Lower leg skin (tissue), 3 donors: Measurements from ENCODE around the gene GNAL.

ENCODE experiments used
- CTCF ChIP-seq, 3 donors: fragments of 450-650 bp; IDR thresholded peaks; one replicate each; pipeline ENCODE4 v1.5.1; 2016; ENCODE audit warnings: antibody characterized with exemption in 3 of 3, mild to moderate bottlenecking in 3 of 3, moderate library complexity in 2 of 3
- POLR2A ChIP-seq, 2 donors: fragments of 450-650 bp; IDR thresholded peaks; one replicate each; pipeline ENCODE4 v1.6.1; 2016 to 2017; ENCODE audit warnings: antibody characterized with exemption in 2 of 2, mild to moderate bottlenecking in 1 of 2, moderate library complexity in 1 of 2

- TF ChIP-seq CTCF (IDR thresholded peaks at IDR 0.05) (no peak), POLR2A (IDR thresholded peaks at IDR 0.05) (no peak)
Measured at GRCh38 chr18:11927497-11927896, 238.4 kb downstream of the GNAL start.
